Stimulated activated naive B cell treated with anti-CD40 and anti-IgM and Interleukin-4, amounts not matched to agents 10 μg/mL and 1 μg/mL and 100 μg/mL, for 72 hours (primary cell): Measurements from ENCODE around the gene ZFP42.
"Not testable (repeated sequence)": the region's sequence is repeated elsewhere in the genome, so short reads cannot be mapped to it uniquely, and the experiment has no call there.

Source experiments
- ATAC-seq, 2 donors: fragments of 150-1000 bp; cut with Tn5 transposase; replicated peaks; 2 replicates each; pipeline ENCODE4 v1.10.0; 2021; ENCODE audit warnings: moderate library complexity in 1 of 2
- DNase-seq: peaks from one replicate; pipeline ENCODE4 v3.0.0; 2021
- H3K27ac Mint-ChIP-seq: one replicate; pipeline ENCODE4 v1.8.0; 2022; ENCODE audit warnings: mild to moderate bottlenecking, mixed read lengths
- H3K27me3 Mint-ChIP-seq, 2 donors: one replicate each; pipeline ENCODE4 v1.8.0; 2022; ENCODE audit warnings: mixed read lengths in 2 of 2
- H3K36me3 Mint-ChIP-seq, 2 donors: one replicate each; pipeline ENCODE4 v1.8.0; 2022; ENCODE audit warnings: mixed read lengths in 2 of 2, mild to moderate bottlenecking in 1 of 2
- H3K4me1 Mint-ChIP-seq, 2 donors: one replicate each; pipeline ENCODE4 v1.8.0; 2022; ENCODE audit warnings: mixed read lengths in 2 of 2, mild to moderate bottlenecking in 1 of 2
- H3K4me3 Mint-ChIP-seq, 2 donors: one replicate each; pipeline ENCODE4 v1.8.0; 2022; ENCODE audit warnings: mild to moderate bottlenecking in 2 of 2, mixed read lengths in 2 of 2, moderate library complexity in 1 of 2
- H3K9me3 Mint-ChIP-seq, 2 donors: one replicate each; pipeline ENCODE4 v1.8.0; 2022; ENCODE audit warnings: mixed read lengths in 2 of 2, mild to moderate bottlenecking in 1 of 2

Gene ZFP42

DNA sequence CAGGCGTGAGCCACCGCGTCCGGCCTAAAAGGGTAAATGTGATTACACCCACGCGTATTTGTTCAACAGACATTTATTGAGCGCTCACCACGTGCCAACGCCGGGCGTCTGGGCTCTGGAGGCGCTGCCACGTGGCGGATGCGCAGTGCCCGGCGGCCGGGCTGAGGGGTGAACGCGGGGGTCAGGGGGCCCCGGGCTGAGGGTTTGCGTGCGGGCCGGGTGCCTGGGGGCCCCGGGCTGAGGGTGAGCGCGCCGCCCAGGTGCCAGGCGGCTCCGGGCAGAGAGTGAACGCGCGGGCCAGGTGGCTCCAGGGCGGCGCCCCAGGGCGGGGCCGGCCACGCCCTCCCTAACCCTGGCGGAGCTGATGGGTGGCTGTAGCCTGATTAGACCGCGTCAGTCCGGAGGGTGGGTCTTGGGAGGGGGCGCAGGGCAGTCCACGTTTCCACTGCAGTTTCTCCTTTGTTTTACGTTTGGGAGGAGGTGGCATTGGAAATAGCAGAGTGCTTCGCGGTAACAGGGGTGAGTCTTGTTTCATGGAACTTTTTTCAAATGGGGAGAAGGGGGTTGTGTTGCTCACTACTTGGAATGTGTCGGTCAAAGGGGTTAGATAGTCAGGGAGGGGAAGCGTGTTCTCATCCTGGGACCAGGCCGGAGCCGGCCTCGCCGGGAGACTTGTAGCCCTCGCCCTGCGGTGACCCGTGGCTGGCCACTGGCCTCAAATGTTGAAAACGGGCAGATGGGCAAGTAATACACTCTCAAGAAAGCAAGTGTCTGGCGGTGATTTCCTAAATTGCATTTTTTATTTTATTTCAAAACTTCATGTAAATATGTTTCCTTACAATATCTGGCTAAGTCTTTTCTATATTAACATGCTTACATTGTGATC lies at the start of gene ZFP42:
ZFP42 (plus strand) TSS at position 450 of the 886 bp plus-strand sequence. CDS start 7,037 bp downstream, outside the sequence.
- peaks cover 8 to 22% of the 10 kb centered on the region in 2 donors for H3K27me3 Mint-ChIP-seq

DNA sequence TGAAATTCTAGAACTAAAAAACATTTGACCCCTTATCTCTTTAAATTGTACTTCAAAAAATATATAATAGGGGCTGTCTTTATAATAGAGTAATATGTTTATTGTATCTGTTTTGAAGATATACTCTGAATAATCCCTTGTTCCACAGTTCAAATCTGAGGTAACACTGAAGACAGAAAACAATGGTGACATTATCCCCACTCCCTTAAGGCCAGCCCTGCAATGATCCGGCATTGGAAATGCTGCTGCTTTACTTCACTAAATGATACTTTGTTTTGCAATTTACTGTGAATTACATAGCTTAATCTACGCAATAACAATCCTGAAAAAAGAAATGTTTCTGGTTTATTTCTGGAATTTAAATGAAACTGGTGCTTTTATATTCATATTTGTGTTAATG lies 34.4 kb upstream of the ZFP42 start:
- Mint-ChIP-seq H3K4me3 (no peak overlapping the region), H3K4me1 (no peaks in the 10 kb centered on the region), H3K36me3 (no peaks in the 10 kb centered on the region), H3K27ac (no peak overlapping the region), H3K27me3 (no peaks in the 10 kb centered on the region), H3K9me3 (peaks cover 0 to 2% of the 10 kb centered on the region in 2 donors)
- no peak for DNase-seq
- ATAC-seq = no peak

More for the DNA sequence above, at the start of gene ZFP42:
- Mint-ChIP-seq H3K36me3 (peaks cover 3 to 6% of the 10 kb centered on the region in 2 donors), H3K4me1 (no peaks in the 10 kb centered on the region), H3K4me3 (no peak within 1 kb of the TSS), H3K9me3 (peaks cover 16 to 23% of the 10 kb centered on the region in 2 donors), H3K27ac (no peak within 1 kb of the TSS)
- no peak for ATAC-seq
- DNase-seq = no peak

DNA sequence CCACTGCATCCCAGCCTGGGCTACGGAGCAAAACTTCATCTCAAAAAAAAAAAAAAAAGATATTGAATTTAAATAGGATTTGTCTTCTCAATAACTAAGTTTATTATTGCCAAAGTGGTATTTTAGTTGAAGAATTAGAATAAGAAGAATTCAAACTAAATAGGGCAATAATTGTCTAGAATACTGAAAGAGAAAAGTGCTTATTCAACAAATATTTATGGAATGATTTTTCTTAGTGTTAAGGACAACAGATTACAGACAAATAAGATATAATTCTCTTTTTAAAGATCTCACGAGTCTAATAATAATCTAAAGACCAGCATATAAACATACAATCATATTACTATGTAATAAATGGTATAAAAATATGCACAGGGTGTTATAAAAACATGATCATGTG lies 33.6 kb upstream of the ZFP42 start:
- no peak overlapping the region for H3K4me3 Mint-ChIP-seq
- H3K27me3 Mint-ChIP-seq = no peaks in the 10 kb centered on the region
- no peak overlapping the region for H3K27ac Mint-ChIP-seq
- DNase-seq (no peak), ATAC-seq (no peak)
- no peaks in the 10 kb centered on the region for H3K9me3 Mint-ChIP-seq
- H3K4me1 Mint-ChIP-seq = no peaks in the 10 kb centered on the region
- no peaks in the 10 kb centered on the region for H3K36me3 Mint-ChIP-seq

DNA sequence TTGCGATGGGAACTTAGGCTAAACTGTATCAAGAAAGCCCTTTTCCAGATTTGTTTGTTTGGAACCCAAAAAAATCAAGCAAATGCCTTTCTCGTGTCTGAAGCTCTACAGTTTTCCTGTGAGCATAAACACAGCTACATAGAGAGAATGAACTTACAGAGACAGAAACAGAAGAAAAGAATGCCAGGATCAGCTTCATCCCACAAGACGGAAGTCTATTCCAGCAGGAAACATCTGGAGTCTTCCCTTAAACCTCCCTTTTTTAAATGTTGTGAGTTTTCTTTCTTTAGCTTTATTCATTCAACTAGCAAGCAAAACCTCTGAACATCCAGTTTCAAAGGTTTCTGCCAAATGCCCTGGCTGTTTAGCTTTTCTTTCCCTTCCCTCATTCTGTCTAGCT lies 32.6 kb upstream of the ZFP42 start:
- Mint-ChIP-seq H3K4me1 (no peaks in the 10 kb centered on the region), H3K27ac (no peak overlapping the region), H3K27me3 (no peaks in the 10 kb centered on the region), H3K4me3 (no peak overlapping the region), H3K36me3 (no peaks in the 10 kb centered on the region), H3K9me3 (no peaks in the 10 kb centered on the region)
- ATAC-seq = no peak
- DNase-seq = no peak

DNA sequence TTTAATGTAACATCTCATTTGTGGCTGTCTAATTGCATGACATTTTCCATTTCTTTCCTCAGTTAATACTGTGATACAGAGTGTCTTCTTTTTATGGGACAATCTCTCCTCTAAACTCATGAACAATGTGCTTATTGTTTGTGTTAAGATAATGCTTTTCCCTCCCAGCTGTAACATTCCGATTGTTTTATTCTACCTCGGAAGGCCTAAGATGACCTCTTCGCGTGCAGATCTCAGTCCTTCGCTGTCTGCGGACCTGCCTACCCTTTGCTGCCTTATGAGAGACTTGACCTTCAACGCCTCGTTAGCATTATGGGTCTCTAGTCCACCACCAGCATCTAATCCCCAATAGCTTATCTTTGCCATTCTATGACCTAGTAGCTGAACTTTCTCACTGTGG lies 29.8 kb upstream of the ZFP42 start:
- Mint-ChIP-seq H3K4me1 (no peaks in the 10 kb centered on the region), H3K36me3 (no peaks in the 10 kb centered on the region), H3K4me3 (no peak overlapping the region), H3K9me3 (peaks cover 0 to 5% of the 10 kb centered on the region in 2 donors), H3K27me3 (no peaks in the 10 kb centered on the region), H3K27ac (no peak overlapping the region)
- ATAC-seq (no peak), DNase-seq (no peak)

DNA sequence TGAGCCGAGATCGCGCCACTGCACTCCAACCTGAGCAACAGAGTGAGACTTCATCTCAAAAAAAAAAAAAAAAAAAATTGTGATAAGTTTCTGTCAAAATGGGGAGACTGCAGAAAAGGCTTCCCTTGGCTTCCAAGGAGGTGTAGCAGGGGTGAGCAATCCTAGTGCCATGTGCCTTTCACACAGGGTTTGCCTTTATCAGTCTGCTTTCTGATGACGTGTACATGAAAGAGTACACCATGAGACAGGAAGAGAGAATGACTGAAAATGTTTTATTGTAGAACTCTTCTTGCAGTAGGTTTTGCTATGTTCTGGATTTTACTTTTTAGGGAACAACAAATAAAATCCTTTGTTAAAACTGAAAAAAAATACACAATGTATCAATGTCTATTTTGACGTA lies 23.4 kb upstream of the ZFP42 start:
- DNase-seq (no peak), ATAC-seq (no peak)
- Mint-ChIP-seq H3K27me3 (no peaks in the 10 kb centered on the region), H3K9me3 (peaks cover 4 to 9% of the 10 kb centered on the region in 2 donors), H3K4me3 (no peak overlapping the region), H3K36me3 (no peaks in the 10 kb centered on the region), H3K4me1 (no peaks in the 10 kb centered on the region), H3K27ac (no peak overlapping the region)

DNA sequence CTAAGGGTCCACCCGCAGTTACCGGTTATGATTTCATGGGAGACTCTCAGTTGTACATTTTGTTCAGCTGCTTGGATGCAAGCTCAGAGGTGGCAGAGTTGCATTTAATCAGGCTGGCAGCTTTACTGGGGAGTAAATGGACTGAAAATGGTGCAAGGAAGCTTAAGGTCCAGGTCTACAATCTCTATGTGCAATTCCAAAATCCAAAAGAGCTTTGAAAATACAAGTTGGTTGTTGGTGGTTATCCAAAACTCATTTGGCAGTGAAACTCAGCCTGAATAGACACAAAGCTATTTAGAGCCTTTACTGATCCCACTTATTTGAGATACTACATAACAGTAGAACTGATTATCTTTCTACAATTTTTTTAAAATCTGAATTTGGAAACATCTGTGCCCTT lies 11.8 kb upstream of the ZFP42 start:
- H3K27ac Mint-ChIP-seq = no peak overlapping the region
- H3K27me3 Mint-ChIP-seq = no peaks in the 10 kb centered on the region
- H3K4me1 Mint-ChIP-seq = no peaks in the 10 kb centered on the region
- no peaks in the 10 kb centered on the region for H3K36me3 Mint-ChIP-seq
- H3K4me3 Mint-ChIP-seq = no peak overlapping the region
- H3K9me3 Mint-ChIP-seq = peaks cover 8 to 15% of the 10 kb centered on the region in 2 donors
- no peak for DNase-seq
- no peak for ATAC-seq

DNA sequence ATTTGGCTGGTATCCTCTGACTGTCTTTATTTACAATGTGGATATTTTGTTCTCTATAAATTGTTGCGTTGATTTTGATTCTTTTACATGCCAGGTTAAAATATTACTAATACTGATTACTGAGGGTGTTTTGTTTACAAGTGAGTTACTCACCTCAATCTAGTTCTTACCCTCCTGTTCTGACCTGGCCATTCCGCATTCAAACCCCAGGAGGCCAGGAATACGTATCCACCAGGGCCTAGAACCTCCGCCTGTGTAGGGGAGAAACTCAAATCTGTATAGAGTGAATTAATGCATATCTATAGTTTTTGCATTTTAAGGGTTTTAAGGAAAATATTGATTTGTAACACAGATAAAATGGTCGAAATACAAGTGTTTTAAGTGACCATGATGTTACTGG lies 2.6 kb upstream of the ZFP42 start:
- Mint-ChIP-seq H3K36me3 (peaks cover 3 to 6% of the 10 kb centered on the region in 2 donors), H3K27ac (no peak overlapping the region), H3K9me3 (peaks cover 16 to 19% of the 10 kb centered on the region in 2 donors), H3K4me1 (no peaks in the 10 kb centered on the region), H3K27me3 (peaks cover 8 to 22% of the 10 kb centered on the region in 2 donors), H3K4me3 (no peak overlapping the region)
- no peak for DNase-seq
- ATAC-seq = no peak

DNA sequence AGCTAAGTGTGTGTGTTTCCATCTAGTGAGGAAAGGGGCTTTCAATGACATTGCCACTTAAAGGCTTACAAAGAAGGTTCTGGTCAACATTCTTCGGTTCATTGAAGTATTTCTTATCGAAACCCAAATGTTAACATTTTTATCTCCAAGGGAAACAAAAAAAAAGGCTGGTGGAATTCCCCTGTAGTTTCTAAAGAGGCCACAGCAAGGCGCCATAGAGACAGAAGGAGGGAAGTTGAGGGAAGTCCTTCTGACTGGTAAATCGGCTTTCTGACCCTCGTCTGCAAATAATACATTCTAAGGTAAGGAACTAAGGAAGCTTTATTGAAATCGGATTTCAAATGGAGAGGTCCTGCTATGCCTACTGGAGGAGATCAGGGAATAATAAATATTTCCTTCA lies 1.7 kb upstream of the ZFP42 start:
- Mint-ChIP-seq H3K27ac (no peak overlapping the region), H3K4me1 (no peaks in the 10 kb centered on the region), H3K27me3 (peaks cover 8 to 22% of the 10 kb centered on the region in 2 donors), H3K4me3 (no peak overlapping the region), H3K36me3 (peaks cover 3 to 6% of the 10 kb centered on the region in 2 donors), H3K9me3 (peaks cover 16 to 19% of the 10 kb centered on the region in 2 donors)
- no peak for DNase-seq
- ATAC-seq = no peak

DNA sequence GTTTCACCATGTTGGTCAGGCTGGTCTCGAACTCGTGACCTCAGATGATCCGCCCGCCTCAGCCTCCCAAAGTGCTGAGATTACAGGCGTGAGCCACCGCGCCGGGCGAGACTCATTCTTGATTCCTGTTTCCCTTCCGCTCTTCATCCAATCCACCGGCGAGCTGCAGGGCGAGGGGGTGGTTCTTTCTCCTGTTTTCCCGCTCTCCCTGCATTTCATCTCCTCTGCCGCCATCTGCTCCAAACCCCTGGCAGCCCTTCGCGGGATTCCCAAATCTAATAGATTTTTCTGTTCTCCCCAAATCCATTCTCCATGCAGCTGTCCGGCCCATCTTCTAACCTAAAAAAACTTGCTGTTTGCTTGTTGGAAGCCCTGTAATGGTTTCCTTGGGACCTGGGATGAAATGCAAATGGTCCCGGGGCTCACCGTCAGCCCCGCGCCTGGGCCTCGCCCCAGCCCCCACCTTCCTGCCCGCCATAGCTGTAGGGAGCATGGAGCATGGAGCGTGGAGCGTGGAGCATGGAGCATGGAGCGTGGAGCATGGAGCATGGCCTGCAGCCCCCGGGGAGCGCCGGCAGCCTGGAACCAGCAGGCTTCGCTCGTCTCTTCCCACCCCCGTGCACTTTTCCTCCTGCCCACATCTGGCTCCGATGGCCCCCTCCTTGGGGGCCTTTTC lies 1.1 kb downstream of the ZFP42 start:
- peaks cover 8 to 22% of the 10 kb centered on the region in 2 donors for H3K27me3 Mint-ChIP-seq
- peaks cover 16 to 23% of the 10 kb centered on the region in 2 donors for H3K9me3 Mint-ChIP-seq
- H3K4me3 Mint-ChIP-seq = no peak overlapping the region
- H3K27ac Mint-ChIP-seq = no peak overlapping the region
- H3K36me3 Mint-ChIP-seq = peaks cover 3 to 6% of the 10 kb centered on the region in 2 donors
- DNase-seq (no peak), ATAC-seq (no peak)
- H3K4me1 Mint-ChIP-seq = no peaks in the 10 kb centered on the region

DNA sequence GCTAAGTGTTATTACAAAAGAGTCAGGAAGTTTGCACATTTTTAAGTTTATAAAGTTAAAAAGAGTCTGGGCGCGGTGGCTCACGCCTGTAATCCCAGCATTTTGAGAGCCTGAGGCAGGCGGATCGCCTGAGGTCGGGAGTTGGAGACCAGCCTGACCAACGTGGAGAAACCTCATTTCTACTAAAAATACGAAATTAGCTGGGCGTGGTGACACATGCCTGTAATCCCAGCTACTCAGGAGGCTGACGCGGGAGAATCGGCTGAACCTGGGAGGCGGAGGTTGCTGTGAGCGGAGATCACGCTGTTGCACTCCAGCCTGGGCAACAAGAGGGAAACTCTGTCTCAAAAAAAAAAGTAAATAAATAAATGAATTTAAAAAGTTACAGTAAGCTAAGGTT lies 2.4 kb downstream of the ZFP42 start:
- not testable (repeated sequence) for H3K27ac Mint-ChIP-seq, H3K4me1 Mint-ChIP-seq, ATAC-seq, H3K36me3 Mint-ChIP-seq, H3K4me3 Mint-ChIP-seq, DNase-seq
- Mint-ChIP-seq H3K9me3 (peaks cover 16 to 23% of the 10 kb centered on the region in 2 donors), H3K27me3 (peaks cover 8 to 22% of the 10 kb centered on the region in 2 donors)

DNA sequence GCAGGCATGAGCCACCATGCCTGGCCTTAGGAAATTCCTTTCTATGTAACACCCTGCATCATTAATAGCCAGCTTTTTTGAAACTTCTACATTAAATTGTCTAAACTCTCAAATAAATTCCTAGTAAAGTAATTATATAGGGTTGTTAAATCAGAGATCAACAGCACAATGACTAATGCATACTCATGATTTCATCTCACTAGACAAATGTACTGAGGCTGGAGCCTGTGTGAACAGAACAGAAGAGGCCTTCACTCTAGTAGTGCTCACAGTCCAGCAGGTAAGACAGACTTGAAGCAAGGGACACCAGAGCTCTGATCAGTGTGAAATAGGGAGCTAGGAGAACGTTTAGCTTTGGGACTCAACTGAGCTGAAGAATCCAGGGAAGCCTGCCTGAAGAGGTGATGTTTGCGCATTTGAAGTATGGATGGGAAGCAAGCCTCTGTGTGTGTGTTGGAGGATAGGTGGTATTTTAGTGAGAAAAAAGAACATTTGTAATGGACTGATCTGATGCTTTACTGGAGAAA lies 3.9 kb downstream of the ZFP42 start:
- Mint-ChIP-seq H3K4me1 (no peaks in the 10 kb centered on the region), H3K27ac (no peak overlapping the region), H3K27me3 (peaks cover 8 to 22% of the 10 kb centered on the region in 2 donors), H3K4me3 (no peak overlapping the region), H3K9me3 (peaks cover 14 to 22% of the 10 kb centered on the region in 2 donors), H3K36me3 (peaks cover 3 to 6% of the 10 kb centered on the region in 2 donors)
- no peak for DNase-seq
- no peak for ATAC-seq

DNA sequence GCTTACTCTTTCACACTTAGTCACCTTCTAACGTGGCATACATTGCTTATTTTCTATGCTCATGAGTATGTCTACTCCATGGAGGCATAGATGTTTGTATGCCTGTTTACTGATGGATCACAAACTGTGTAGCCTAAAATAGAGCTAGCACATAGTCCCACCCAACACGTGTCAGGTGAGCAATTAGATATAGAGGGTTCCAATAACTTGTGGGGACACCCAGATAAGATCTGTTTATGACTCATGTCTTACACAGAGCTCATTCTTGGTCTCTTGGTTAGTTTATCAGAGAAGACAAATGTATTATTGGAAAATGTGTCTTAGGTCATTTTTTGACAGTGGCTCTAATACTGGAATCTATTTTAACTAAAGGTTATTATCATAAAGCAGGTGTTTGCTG lies 6.8 kb downstream of the ZFP42 start:
- H3K4me3 Mint-ChIP-seq = no peak overlapping the region
- H3K9me3 Mint-ChIP-seq = peaks cover 4 to 15% of the 10 kb centered on the region in 2 donors
- ATAC-seq = no peak
- H3K36me3 Mint-ChIP-seq = peaks cover 0 to 3% of the 10 kb centered on the region in 2 donors
- no peaks in the 10 kb centered on the region for H3K4me1 Mint-ChIP-seq
- H3K27me3 Mint-ChIP-seq = peaks cover 3 to 4% of the 10 kb centered on the region in 2 donors
- DNase-seq = no peak
- no peak overlapping the region for H3K27ac Mint-ChIP-seq

DNA sequence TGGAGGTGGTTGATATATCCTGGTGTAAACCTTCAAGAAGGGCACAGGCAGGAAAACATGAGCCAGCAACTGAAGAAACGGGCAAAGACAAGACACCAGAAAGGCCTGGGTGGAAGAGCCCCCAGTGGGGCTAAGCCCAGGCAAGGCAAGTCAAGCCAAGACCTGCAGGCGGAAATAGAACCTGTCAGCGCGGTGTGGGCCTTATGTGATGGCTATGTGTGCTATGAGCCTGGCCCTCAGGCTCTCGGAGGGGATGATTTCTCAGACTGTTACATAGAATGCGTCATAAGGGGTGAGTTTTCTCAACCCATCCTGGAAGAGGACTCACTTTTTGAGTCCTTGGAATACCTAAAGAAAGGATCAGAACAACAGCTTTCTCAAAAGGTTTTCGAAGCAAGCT lies 7.2 kb downstream of the ZFP42 start:
- Mint-ChIP-seq H3K9me3 (peaks cover 4 to 13% of the 10 kb centered on the region in 2 donors), H3K4me1 (no peaks in the 10 kb centered on the region), H3K27ac (no peak overlapping the region), H3K4me3 (no peak overlapping the region), H3K36me3 (no peaks in the 10 kb centered on the region), H3K27me3 (no peaks in the 10 kb centered on the region)
- ATAC-seq = no peak
- no peak for DNase-seq
